Uterus (tissue), 4 donors: Measurements from ENCODE around the gene FEM1C. TPM values are rescaled to one million over a fixed set of nuclear protein-coding genes. Genes with fewer than 3 reads are reported as not detected.

ENCODE experiments used
- DNase-seq, 2 donors: peaks; one replicate each; pipeline ENCODE4 v3.0.0-alpha.2; 2019 to 2020
- H3K27ac ChIP-seq, 2 donors: fragments of 200-600 bp; sonication (generic); 1 replicate in 1 of 2; 2 replicates in 1 of 2; pipeline ENCODE4 v1.5.1; 2016 to 2018
- H3K27me3 ChIP-seq, 2 donors: fragments of 200-600 bp; sonication (generic); one replicate each; pipeline ENCODE4 v1.5.1; 2018 to 2019; ENCODE audit warnings: control low read depth in 1 of 2
- H3K36me3 ChIP-seq, 2 donors: fragments of 200-600 bp; sonication (generic); one replicate each; pipeline ENCODE4 v1.5.1; 2019; ENCODE audit warnings: control low read depth in 1 of 2
- H3K4me1 ChIP-seq, 2 donors: fragments of 200-600 bp; sonication (generic); one replicate each; pipeline ENCODE4 v1.5.1; 2018 to 2019; ENCODE audit warnings: control low read depth in 1 of 2
- H3K4me3 ChIP-seq, 2 donors: fragments of 200-600 bp; sonication (generic); 1 replicate in 1 of 2; 2 replicates in 1 of 2; pipeline ENCODE4 v1.5.1; 2018 to 2019; ENCODE audit warnings: mild to moderate bottlenecking in 1 of 2
- H3K9me3 ChIP-seq, 2 donors: fragments of 200-600 bp; sonication (generic); one replicate each; pipeline ENCODE4 v1.5.1; 2019; ENCODE audit warnings: control low read depth in 1 of 2
- CTCF ChIP-seq, 4 experiments: fragments of 200-600 bp in 2 of 4; fragments of 450-650 bp in 2 of 4; sonication (generic) in 2 of 4; IDR thresholded peaks; one replicate each; pipeline ENCODE4 v1.5.1; 2016 to 2019; ENCODE audit warnings: antibody characterized with exemption in 4 of 4, mild to moderate bottlenecking in 2 of 4, moderate library complexity in 1 of 4
- POLR2A ChIP-seq, 2 donors: fragments of 450-650 bp; IDR thresholded peaks; one replicate each; pipeline ENCODE4 v1.6.1; 2016; ENCODE audit warnings: antibody characterized with exemption in 2 of 2, mild to moderate bottlenecking in 1 of 2, moderate library complexity in 1 of 2
- intact Hi-C: fragments of 100-400 bp; cut with DNase I; formaldehyde crosslinking; loops from one replicate; pipeline ENCODE4 v1.15.1; 2023; ENCODE audit warnings: low total_unique reads
- total RNA-seq, 4 donors: library from RNA; depleted of rRNA in 3 of 4; stranded (reverse); fragments of >200 nt in 3 of 4; gene quantifications; one replicate each; pipeline versions ENCODE4 v1.1.0 to v1.2.4, GENCODE V29; 2014 to 2023
- donor health status: DM: yes; HTN: yes; CAD: no.

Gene FEM1C
- total RNA-seq = 10 to 100 TPM; 10.8 to 73.3 (median 22.4) TPM

- Histone ChIP-seq H3K9me3 (peaks cover 0 to 8% of the 10 kb centered on the region in 2 donors), H3K4me1 (peaks cover 0 to 2% of the 10 kb centered on the region in 2 donors), H3K27me3 (no peaks in the 10 kb centered on the region), H3K27ac (peak within 1 kb of the TSS; percentile 94 to 96), H3K36me3 (no peaks in the 10 kb centered on the region), H3K4me3 (peak within 1 kb of the TSS; percentile 66 to 68)
- no peak for TF ChIP-seq CTCF (IDR thresholded peaks at IDR 0.05)
- peak; percentile 99 to 100 for TF ChIP-seq POLR2A (IDR thresholded peaks at IDR 0.05)
- intact Hi-C loops = no loop called here
- DNase-seq = peak; percentile 97
Observed at GRCh38 chr5:115544436-115545350, at the start of gene FEM1C. TSS of gene FEM1C (minus strand) at chr5:115544775. CDS start at chr5:115543493, 1,282 bp downstream.

- no peak overlapping the region for H3K27ac ChIP-seq
- intact Hi-C loops = no loop called here
Observed at GRCh38 chr5:115589043-115589442, 44.5 kb upstream of the FEM1C start.

GRCh38 chr5:115588640-115589039, 44.1 kb upstream of the FEM1C start:
- no peak overlapping the region for H3K27ac ChIP-seq
- TF ChIP-seq POLR2A (IDR thresholded peaks at IDR 0.05) (no peak), CTCF (IDR thresholded peaks at IDR 0.05) (no peak)
- H3K9me3 ChIP-seq = no peaks in the 10 kb centered on the region
- no peaks in the 10 kb centered on the region for H3K36me3 ChIP-seq
- DNase-seq = no peak
- H3K4me1 ChIP-seq = no peaks in the 10 kb centered on the region
- no peaks in the 10 kb centered on the region for H3K27me3 ChIP-seq
- H3K4me3 ChIP-seq = no peak overlapping the region
- intact Hi-C loops = no loop called here

More at GRCh38 chr5:115589043-115589442, 44.5 kb upstream of the FEM1C start:
- no peak for TF ChIP-seq POLR2A (IDR thresholded peaks at IDR 0.05)
- no peak for TF ChIP-seq CTCF (IDR thresholded peaks at IDR 0.05)
- no peak for DNase-seq
- Histone ChIP-seq H3K4me3 (no peak overlapping the region), H3K36me3 (no peaks in the 10 kb centered on the region), H3K27me3 (no peaks in the 10 kb centered on the region), H3K4me1 (no peaks in the 10 kb centered on the region), H3K9me3 (no peaks in the 10 kb centered on the region)

GRCh38 chr5:115586525-115587146, 42.1 kb upstream of the FEM1C start:
- Histone ChIP-seq H3K9me3 (no peaks in the 10 kb centered on the region), H3K4me3 (no peak overlapping the region), H3K27ac (no peak overlapping the region), H3K36me3 (no peaks in the 10 kb centered on the region), H3K4me1 (no peaks in the 10 kb centered on the region), H3K27me3 (no peaks in the 10 kb centered on the region)
- intact Hi-C loops = loop anchor here (2.0 kb wide), 1 partner anchor 276 kb away; no protein-coding TSS in a partner anchor
- no peak for DNase-seq
- TF ChIP-seq CTCF (IDR thresholded peaks at IDR 0.05) (peak; percentile 35 to 71 (median 51)), POLR2A (IDR thresholded peaks at IDR 0.05) (no peak)

- no peaks in the 10 kb centered on the region for H3K27me3 ChIP-seq
- no peak for DNase-seq
- no peaks in the 10 kb centered on the region for H3K9me3 ChIP-seq
- no peak overlapping the region for H3K27ac ChIP-seq
- no peaks in the 10 kb centered on the region for H3K4me1 ChIP-seq
- TF ChIP-seq POLR2A (IDR thresholded peaks at IDR 0.05) (no peak), CTCF (IDR thresholded peaks at IDR 0.05) (no peak)
- no peak overlapping the region for H3K4me3 ChIP-seq
- no peaks in the 10 kb centered on the region for H3K36me3 ChIP-seq
- intact Hi-C loops = no loop called here
Observed at GRCh38 chr5:115585265-115585664, 40.7 kb upstream of the FEM1C start.
